C1 segment of cervical spinal cord (tissue), 14 donors: ENCODE results near the gene EPS8L1.
"Not testable (repeated sequence)": the region's sequence is repeated elsewhere in the genome, so short reads cannot be mapped to it uniquely, and the experiment has no call there.

Source experiments
- DNase-seq, 14 donors: peaks; one replicate each; lab custom pipeline; 2025; lab: John Stamatoyannopoulos, UW

The EPS8L1 gene

DNA sequence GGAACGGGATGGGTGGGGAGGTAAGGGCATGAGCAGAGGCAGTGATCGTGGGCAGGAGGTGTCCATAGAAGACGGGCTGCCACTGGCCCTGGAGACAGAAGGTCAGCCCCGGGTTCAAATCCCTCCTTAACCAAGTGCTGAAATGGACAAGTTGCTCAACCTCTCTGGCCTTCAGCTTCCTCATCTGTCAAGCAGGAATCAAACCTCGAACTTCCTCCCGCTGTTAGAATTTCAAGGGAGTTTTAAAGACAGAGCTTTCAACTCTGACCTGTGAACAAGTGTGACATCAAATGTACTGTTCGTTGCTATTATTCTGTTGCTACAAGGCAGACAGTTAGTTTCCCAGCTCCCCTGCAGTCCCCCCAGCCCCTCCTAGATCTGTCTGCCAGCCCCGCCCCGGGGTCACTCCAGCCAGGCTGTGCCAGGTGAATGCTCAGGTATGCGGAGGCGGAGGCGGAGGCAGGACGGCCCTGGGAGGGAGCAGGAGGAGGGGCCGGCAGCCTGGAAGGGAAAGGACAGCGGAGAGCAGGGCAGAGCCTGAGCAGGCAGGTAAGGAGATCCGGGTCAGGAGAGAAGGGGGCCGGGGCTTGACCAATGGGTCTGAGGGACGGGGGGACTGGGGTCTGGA lies at the start of gene EPS8L1:
Gene EPS8L1, plus strand, starts transcription at position 499 of the 628 bp plus-strand sequence. CDS start 576 bp downstream, outside the sequence.
- DNase-seq: no peak

DNA sequence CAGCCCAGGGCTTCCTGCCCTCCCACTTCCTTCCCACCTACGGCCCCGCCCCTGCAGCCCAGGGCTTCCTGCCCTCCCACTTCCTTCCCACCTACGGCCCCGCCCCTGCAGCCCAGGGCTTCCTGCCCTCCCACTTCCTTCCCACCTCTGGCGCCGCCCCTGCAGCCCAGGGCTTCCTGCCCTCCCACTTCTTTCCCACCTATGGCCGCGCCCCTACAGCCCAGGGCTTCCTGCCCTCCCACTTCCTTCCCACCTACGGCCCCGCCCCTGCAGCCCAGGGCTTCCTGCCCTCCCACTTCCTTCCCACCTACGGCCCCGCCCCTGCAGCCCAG lies 48.6 kb upstream of the EPS8L1 start:
- not testable (repeated sequence) for DNase-seq

DNA sequence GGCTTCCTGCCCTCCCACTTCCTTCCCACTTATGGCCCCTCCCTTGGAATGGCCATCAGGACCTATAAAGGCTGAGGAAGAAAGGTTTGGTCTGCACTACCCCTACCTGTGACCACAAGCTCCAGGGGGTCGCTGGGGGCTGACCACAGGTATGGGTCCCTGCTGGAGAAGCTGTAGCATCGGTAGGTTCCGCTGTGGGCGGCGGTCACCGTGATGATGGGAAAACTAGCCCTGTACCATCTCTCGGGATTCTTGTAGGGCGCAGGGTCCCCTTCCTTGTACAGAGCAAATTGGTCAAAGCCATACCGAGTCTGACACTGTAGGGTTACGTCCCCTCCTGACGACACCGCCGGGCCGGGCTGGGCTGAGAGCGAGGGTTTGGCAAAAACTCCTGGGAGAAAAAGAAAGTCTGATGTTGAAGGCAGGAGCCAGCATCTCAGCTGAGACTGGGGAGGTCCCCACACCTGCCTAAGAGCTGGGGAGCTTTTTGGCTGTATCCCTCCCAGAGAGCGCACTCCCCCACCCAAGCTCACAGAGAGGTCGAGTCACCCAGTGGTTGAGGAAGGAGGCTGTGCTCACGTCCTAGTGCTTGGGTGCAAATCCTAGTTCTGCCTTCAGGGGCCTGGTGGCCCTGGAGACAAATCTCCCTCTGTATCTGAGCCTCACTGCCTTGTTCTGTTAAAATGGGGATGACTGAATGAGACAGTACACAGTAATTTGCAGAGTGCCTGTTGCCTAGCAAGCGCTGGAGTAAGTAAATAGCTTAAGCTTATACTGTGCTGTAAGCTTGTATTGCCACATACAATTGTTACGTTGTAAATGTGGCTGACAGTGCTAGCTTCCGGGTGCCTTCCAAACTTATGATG lies 48.0 kb upstream of the EPS8L1 start:
- no peak for DNase-seq

DNA sequence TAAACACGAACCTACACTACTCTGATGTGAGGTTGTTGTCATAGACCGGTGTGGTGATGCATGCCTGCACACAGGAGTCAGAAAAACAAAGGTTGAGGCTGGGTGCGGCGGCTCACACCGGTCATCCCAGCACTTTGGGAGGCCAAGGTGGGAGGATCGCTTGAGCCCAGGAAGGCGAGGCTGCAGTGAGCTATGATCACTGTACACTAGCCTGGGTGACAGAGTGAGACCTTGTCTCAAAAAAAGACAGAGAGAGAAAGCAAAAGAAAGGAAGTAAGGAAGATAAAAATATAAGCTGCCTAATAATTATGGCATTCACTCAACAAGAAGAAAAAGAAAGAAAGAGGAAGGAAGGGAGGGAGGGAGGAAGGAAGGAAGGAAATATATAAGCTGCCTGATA lies 46.9 kb upstream of the EPS8L1 start:
- no peak for DNase-seq

DNA sequence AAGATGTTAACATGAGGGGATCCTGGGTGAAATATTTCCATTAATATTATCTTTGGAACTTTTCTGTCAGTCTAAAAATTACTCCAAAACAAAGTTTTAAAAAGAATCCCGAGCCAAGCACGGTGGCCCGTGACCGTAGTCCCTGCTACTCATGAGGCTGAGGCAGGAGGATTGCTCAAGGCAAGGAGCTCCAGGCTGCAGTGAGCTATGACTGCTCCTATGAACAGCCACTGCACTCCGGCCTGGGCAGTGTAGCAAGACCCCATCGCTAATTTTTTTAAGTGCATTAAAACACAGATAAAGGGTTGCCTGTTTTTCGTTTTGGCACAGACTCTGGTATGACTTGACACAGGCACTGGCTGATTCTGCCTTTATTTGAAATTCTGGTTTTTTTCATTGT lies 44.5 kb upstream of the EPS8L1 start:
- no peak for DNase-seq

DNA sequence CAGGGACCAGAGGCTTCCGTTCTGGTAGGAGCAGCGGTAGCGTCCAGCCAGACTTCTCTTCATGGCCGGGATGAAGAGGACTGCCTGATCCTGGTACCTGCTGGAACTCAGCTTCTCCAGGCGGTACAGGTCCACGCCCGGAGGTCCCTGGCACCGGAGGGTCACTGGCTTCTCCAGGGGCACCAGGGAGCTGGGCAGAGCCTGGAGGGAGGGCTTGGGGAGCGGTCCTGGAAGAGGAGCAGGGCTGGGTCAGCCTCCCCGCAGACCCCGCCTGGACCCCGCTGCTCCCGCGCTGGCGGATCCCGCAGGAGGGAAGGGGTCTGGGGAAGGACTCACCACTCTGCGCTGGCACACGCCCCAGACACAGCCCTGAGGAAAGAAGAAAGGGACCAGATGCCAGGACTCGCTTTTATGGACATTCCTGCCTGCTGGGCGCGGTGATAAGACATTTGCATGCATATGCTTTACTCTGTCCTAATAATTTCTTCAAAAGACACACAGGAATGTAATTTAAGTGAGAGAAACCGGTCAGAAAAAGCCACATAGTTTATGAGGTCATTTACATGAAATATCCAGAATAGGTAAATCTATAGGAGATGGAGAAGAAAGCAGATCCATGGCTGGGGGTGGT lies 43.4 kb upstream of the EPS8L1 start:
- no peak for DNase-seq

DNA sequence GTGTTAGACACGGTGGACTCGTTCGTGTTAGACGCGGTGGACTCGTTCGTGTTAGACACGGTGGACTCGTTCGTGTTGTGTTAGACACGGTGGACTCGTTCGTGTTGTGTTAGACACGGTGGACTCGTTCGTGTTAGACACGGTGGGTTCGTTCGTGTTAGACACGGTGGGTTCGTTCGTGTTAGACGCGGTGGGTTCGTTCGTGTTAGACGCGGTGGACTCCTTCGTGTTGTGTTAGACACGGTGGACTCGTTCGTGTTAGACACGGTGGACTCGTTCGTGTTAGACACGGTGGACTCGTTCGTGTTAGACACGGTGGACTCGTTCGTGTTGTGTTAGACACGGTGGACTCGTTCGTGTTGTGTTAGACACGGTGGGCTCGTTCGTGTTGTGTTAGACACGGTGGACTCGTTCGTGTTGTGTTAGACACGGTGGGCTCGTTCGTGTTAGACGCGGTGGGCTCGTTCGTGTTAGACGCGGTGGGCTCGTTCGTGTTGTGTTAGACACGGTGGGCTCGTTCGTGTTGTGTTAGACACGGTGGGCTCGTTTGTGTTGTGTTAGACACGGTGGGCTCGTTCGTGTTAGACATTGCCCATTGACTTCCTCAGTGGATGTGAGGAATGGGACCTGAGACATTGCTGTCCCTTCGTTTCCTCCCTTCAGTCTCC lies 42.6 kb upstream of the EPS8L1 start:
- not testable (repeated sequence) for DNase-seq

DNA sequence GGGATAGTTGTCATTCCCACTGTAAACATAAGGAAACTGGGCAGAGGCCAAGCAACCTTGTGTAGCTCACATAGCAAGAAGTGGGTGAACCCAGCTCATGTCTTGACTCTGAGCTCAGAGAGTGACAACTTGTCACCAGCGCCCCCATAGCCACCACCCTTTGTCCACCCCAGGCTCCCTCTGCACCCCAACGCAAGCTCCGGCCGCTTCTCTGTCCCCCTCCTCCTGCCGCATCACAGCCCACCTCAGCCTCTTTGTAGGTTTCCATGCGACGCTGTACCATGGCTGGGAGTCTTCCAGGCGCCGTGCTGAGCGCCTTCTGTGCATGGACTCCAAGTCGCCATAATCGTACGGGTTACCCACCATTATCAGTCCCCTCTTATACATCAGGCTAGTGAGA lies 40.9 kb upstream of the EPS8L1 start:
- no peak for DNase-seq

DNA sequence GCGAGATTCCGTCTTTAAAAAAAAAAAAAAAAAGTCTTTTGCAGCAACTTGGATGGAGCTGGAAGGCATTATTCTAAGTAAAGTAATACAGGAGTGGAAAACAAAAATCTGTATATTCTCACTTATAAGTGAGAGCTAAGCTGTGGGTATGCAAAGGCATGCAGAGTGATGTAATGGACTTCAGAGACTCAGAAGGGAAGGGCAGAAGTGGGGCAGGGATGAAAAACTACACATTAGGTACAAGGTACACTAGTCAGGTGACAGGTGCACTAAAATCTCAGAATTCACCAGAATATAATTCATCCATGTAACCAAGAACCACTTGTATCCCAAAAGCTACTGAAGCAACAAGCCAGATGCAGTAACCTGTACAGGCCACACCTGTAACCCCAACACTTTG lies 39.6 kb upstream of the EPS8L1 start:
- no peak for DNase-seq

DNA sequence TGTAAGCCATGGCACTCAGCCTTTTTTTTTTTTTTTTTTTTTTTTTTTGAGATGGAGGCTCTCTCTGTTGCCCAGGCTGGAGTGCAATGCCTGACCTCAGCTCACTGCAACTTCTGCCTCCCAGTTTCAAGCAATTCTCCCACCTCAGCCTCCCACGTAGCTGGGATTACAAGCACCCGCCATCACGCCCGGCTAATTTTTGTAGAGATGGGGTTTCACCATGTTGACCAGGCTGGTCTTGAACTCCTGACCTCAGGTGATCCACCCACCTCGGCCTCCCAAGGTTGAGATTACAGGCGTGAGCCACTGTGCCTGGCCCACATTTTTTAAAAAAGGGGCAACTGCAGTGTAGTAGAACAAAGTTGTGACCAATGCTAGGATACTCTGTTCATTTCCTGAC lies 38.1 kb upstream of the EPS8L1 start:
- DNase-seq: not testable (repeated sequence)

DNA sequence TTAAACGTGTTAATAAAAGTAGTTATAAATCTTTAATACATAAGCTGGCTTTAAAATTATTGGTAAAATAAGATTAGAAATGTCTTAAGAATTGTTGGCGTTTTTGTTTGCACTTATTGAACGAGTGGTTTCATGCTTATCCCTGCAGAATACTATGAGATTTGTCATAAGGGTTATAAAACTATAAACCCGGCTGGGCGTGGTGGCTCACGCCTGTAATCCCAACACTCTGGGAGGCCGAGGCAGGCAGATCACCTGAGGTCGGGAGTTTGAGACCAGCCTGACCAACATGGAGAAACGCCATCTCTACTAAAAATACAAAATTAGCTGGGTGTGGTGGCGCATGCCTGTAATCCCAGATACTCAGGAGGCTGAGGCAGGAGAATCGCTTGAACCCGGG lies 35.0 kb upstream of the EPS8L1 start:
- not testable (repeated sequence) for DNase-seq

DNA sequence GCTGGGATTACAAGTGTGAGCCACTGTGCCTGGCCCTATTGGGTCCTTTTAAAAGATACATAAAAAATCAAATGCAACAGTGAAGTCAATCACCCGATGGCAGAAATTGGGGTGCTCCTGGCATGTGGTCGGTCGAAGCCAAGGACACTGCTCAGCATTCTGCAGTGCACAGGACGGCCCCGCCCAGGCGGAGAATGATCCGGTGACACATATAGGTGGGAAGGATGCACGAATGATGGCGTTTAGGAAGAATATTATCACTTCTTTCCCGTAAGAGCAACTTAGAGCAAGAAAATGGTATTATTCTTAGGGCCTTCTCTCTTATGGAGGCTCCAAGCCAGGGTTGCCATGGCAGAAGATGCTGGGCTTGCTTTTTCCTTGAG lies 34.4 kb upstream of the EPS8L1 start:
- DNase-seq: no peak

DNA sequence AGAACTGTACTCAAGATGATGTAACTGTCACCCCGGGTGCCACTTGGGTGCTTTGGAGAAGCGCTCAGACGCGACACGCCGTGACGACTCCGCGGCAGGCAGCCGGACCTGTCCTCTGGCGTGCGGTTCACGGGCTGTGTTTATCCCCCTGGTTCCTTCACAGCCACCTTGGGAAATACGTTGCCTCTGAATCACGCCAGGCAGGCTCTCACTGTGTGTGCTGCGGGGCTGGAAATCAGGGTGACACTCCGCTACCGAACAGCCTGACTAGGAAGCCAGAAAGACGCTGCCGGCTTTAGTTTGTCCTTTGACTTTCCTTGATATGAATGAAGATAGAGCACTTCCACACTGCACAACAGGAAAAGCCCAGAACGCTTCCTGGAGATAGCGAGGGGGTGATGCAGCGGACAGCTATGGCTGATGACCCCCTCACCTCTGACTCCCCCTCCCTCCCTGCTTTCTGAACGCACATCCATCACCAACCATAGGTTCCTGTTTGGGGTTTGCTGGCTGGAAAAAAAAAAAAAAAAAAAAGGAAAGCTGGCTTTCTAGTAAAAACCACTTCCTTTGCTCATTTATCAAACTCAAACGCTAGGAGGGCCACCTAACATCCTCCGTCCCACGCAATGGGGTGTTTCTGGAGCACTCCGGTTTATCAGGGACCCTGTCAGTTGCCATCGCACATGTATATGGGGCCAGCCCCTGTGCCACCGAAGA lies 33.9 kb upstream of the EPS8L1 start:
- no peak for DNase-seq

DNA sequence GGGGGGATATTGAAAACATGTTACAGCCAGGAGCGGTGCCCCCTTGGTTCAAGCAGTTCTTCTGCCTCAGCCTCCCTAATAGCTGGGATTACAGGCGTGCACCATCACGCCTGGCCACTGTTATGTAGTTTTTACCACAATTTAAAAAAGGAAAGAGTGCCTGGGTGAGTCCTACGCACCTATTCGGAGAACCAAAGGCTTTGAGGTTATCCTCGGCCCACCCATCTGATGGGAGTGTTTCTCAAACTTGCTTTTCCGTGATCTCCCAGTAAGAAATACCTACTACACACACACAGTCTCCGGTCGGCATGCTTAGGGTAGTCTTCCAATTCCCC lies 33.4 kb upstream of the EPS8L1 start:
- no peak for DNase-seq

DNA sequence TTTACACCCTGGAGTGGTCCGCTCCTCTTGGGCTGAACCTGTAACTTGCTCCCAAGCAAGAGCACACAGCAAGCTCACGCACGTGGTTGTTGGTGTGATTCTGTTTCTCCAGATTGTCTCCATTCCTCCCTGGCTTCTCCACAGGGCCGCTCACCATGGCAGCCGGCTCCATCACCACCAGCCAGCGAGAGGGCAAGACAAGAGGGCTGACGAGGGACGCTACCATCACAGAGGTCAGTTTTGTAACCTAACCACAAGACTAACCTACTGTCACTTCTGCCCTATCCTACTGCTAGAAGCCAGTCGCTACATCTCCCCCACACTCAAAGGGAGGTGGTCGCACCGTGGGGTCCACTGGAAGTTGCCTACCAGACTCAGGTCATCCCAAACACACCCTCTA lies 33.0 kb upstream of the EPS8L1 start:
- DNase-seq: no peak

DNA sequence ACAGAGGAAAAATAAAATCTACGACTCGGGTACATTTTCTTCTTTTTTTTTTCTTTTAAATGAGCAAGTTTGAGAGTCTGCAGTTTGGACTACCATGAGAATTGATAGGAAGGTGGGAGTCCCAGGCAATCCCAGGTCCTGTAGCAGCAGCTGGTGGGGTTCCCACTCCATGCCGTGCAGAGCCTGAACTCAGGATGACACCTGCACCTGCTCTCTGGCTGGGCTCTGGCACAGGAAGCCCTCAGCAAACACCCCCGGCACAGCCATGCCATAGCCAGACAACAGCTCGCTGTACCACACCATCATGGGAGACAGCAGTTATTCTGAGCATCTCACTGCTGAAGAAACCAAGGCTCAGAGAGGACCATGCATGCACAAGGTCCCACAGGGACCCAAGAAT lies 31.4 kb upstream of the EPS8L1 start:
- DNase-seq: no peak

DNA sequence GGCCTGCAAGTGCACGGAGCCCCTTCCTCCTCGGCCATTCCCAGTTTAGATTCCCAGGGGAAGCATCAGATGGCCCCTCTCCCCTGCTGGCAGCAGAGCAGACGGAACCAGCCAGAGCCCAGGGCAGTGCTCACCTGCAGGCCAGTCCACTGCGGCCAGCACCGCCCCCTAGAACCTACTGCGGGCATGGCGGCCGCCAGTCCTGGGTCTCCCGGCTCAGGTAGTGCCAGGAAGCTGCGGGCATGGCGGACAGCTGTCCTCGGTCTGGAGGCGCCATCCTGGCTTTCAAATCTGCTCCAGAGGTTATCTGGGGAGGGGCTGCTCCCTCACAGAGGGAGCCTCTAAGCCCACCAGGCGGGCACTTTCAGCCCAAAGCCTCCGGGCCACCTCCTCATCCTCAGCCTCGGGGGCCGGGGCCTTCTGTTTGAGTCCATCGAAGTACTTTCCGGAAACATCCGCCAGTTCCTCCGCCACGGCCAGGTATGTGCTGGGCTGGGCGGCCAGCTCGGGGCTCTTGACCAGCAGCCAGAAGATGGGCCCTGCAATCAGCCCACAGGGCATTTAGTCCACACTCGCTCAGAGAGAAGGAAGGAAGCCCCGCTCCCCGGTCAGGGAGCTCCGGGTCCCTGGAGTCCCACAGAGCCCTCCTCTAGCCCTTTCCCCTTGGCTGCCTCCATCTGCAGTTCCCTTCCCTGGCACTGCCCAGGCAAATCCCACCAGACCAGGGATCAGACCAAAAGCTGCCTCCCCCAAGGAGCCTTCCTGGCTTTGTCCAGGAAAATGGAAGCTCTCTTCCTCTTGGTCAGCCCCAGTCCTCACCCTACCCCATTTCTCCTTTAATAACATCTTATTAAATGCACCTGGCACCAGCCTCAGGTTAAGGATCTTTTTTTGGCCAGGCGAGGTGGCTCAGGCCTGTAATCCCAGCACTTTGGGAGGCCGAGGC lies 30.6 kb upstream of the EPS8L1 start:
- DNase-seq: no peak

DNA sequence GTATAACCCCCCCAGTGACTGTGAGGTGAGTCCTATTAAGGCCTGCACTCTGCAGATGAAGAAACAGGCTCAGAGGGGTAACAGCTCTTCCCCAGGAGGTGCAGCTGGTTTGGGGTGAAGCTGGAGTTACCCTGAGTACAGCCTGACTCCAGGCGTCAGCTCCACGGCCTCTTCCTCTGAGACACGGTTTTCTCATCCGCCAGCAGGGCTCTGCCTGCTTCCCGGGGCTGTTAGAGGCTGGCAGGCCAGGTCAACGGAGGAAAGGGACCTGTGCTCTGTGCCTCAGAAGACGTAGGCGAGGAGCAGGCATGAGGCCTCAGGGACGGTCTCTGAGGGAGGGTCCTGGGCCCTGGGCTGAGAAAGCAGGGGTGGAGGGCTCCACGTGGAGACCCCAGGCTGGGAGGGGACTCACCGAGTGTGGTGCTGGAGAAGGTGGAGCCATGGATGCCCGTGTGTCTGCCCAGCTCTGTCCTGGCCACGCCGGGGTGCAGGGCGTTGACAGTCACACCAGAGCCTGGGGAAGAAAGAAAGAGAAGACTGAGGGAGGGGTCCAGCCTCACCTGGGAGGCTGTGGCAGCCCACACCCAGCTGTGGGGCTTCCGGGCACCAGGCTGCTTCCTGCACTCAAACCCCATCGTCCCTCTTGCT lies 28.6 kb upstream of the EPS8L1 start:
- DNase-seq: no peak

DNA sequence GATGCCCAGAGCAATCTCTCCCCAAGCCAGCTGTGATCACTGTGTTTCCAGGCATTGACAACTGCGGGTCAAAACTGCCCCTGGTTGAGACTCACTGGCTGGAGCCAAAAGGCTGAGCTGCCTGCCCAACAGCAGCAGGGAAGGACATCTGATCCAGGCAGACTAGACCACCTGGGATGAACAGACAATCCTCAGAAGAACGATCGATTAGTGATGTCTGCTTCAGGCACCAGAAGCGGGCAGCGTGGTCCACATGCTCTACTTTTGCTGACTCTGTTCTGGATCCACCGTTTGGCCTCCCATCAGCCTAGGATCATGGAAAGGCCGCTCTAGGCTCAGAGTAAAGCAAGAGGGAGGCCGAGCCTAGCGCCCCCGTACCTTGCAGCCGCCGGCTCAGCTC lies 27.7 kb upstream of the EPS8L1 start:
- DNase-seq: no peak

DNA sequence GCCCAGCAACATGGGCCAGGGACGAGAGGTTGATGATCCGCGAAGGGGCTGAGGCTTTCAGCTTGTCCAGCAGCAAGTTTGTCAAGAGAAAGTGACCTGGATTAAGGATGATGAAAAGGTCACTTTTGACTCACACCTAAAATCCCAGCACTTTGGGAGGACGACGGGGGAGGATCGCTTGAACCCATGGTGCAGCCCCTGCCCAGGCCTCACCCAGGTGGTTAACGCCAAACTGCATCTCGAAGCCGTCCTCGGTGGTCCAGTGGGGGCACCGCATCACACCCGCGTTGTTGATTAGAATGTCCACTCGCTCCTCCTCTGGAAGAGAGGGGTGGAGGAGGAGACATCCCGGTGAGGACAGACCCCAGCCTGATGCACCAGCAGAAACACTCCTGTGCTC lies 27.2 kb upstream of the EPS8L1 start:
- no peak for DNase-seq
